Raji (cell line): ENCODE data around the gene ZNF316.

Experiments
- POLR2A ChIP-seq: IDR thresholded peaks from 2 replicates; pipeline ENCODE4 v1.6.1; 2011; ENCODE audit warnings: low read depth, low read length, control low read depth; ENCODE audit not compliant: insufficient read depth

ZNF316 gene

GRCh38 chr7:6639032-6639431 lies 1.9 kb downstream of the ZNF316 start:
- TF ChIP-seq POLR2A: no peak

GRCh38 chr7:6639627-6640026 lies 2.5 kb downstream of the ZNF316 start:
- no peak for TF ChIP-seq POLR2A

GRCh38 chr7:6640246-6640721 lies 3.2 kb downstream of the ZNF316 start:
- TF ChIP-seq POLR2A: no peak

GRCh38 chr7:6641305-6642035 lies 4.4 kb downstream of the ZNF316 start:
- no peak for TF ChIP-seq POLR2A

DNA sequence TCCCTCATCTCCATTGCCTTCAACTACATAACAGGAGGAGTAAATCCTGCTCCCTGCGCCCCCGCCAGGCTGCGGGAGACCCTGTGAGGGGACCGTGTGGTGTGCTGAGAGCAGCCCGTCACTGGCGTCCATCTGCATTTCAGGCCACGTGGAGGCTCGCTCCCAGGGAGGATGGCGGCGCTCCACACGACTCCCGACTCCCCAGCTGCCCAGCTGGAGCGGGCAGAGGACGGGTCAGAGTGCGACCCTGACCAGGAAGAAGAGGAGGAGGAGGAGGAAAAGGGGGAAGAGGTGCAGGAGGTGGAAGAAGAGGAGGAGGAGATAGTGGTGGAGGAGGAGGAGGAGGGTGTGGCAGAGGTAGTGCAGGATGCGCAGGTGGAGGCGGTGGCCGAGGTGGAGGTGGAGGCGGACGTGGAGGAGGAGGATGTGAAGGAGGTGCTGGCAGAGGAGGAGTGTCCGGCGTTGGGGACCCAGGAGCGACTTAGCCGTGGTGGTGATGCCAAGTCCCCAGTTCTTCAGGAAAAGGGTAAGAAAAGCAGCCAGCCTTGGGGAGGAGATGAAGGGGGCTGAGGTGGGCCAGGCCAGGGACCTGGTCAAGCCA lies 5.2 kb downstream of the ZNF316 start:
- no peak for TF ChIP-seq POLR2A

- no peak for TF ChIP-seq POLR2A
Observed at GRCh38 chr7:6642861-6643640, 5.9 kb downstream of the ZNF316 start.

DNA sequence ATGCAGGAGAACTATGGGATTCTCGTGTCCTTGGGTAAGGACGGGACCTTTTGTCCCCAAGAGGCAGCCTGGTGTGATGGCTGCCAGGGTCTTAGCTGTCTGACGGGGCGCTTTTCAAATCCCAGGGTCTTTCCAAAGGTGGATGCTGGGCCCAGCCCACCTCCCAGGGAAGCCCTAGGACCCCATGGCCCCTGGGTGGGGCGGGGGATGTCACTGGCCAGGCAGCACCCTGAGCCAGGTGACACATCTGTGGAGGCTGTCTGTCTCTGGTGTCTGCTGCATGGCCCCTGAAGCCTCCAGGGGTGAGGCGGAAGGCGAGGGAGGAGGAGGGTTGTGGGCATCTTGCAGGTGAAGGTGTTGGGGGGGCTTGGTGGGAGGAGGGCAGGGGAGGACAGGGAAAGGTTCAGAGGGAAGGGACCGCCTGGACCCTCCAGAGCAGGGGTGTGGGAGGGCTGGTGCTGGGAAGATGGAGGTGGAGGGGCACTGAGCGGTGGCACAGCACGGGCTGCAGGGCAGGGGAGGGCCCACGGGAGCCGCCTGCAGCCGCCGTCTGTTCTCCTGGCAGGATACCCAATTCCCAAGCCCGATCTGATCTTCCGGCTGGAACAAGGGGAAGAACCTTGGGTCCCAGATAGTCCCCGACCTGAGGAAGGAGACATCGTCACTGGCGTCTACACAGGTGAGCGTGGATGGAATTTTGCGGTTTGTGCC lies 7.0 kb downstream of the ZNF316 start:
- no peak for TF ChIP-seq POLR2A

- no peak for TF ChIP-seq POLR2A
Observed at GRCh38 chr7:6644728-6645127, 7.6 kb downstream of the ZNF316 start.

- TF ChIP-seq POLR2A: no peak
Observed at GRCh38 chr7:6646465-6646864, 9.3 kb downstream of the ZNF316 start.

DNA sequence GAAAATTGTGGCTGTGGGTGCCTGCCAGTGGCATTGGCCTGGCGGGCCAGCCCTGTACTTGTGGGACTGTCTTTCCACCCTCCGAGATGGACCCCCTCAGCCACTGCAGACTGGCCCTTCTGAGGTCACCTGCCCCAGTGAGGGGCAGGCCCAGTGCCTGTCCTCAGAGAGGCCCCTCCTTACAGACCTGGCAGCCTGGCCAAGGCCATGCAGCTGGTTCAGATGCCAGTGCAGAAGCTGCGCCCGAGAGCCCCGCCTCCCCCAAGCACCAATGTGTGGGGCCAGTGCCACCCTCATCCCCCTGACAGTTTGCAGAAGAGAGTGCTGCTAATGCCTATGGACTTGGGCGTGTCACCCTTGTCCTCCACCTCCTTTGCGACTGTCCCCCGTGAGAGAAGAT lies 10.0 kb downstream of the ZNF316 start:
- no peak for TF ChIP-seq POLR2A

GRCh38 chr7:6647541-6647940 lies 10.4 kb downstream of the ZNF316 start:
- no peak for TF ChIP-seq POLR2A

- TF ChIP-seq POLR2A: no peak
Observed at GRCh38 chr7:6648066-6648814, 11.1 kb downstream of the ZNF316 start.

DNA sequence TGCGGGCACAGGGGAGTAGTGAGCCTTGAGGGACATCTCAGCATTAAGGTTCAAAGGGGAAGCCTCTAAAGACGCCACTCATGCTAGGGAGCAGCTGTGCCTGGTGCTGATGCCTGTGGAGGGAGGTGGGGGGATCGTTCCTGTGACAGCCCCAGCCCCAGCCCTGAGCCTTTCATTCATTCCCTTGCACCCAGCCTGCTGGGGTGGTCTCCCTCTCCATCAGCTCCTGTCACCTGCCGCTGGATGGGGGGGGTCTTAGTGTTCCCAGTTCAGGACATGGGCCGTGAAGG lies 11.6 kb downstream of the ZNF316 start:
- TF ChIP-seq POLR2A: no peak

DNA sequence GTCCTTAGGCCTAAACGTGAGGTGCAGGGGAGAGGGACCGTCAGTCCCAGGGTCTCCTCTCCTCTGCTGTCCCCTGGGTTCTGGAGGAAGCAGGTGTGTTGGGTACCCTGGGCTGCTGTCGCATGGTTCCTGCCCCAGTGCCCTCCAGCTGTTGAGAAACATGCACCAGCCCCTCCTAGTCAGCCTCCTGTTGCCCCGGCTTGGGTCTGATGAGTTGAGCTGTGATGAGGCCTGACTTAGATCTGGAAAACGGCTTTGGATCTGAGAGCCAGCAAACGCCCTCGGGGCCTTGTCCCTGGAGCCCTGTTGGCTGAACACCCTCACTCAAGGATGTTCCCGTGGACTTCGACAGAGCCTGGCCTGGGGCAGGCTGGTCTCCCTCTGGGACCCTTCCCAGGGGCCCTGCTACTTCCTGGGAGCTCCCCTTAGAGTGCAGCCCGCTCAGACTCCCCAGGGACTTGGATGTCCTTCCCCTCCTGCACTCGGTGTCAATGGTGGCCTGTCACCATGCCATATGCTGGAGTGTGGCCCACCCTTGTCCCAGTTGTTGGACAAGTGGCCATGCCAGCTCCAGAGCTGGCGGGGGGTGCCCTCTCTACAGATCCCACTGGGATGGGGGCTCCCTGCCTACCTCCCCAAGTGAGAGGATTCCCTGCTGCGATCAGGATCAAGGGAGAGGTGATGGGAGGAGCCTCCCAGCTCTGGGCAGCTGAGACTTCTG lies 12.3 kb downstream of the ZNF316 start:
- no peak for TF ChIP-seq POLR2A
